OCI-LY7 (cell line): ENCODE measurements around the gene WT1. TPM values are rescaled to one million over a fixed set of nuclear protein-coding genes. Genes with fewer than 3 reads are reported as not detected.

Source experiments
- BruUV-seq: library from RNA; stranded (reverse); fragments of 400-500 nt; replicated peaks from 2 replicates; lab custom pipeline; 2021; lab: Mats Ljungman, UMichigan
- CTCF ChIA-PET: fragments of 300-600 bp; sonication (Branson Sonifier 250); formaldehyde crosslinking; loops from one replicate; lab custom pipeline; 2022; ENCODE audit warnings: antibody characterized with exemption; ENCODE audit not compliant: unreplicated experiment; lab: Charles Lee
- POLR2A ChIA-PET: fragments of 300-600 bp; sonication (Branson Sonifier 250); formaldehyde crosslinking; loops from one replicate; lab custom pipeline; 2022; ENCODE audit warnings: antibody characterized with exemption; lab: Charles Lee
- DNase-seq: peaks from one replicate; pipeline ENCODE4 v3.0.0-alpha.2; 2015; ENCODE audit warnings: low spot score
- H2AFZ ChIP-seq: fragments of 200-600 bp; sonication (generic), shearing (Covaris generic); 2 replicates; pipeline ENCODE4 v1.6.1; 2014; ENCODE audit warnings: mild to moderate bottlenecking, antibody characterized with exemption, low read length, moderate library complexity
- H3K27ac ChIP-seq: fragments of 200-600 bp; sonication (generic); 2 replicates; pipeline ENCODE4 v1.5.1; 2014; ENCODE audit warnings: mixed run types, low read depth, mild to moderate bottlenecking, moderate library complexity, low read length, inconsistent platforms; ENCODE audit not compliant: poor library complexity, severe bottlenecking
- H3K36me3 ChIP-seq: fragments of 200-600 bp; sonication (generic); 2 replicates; pipeline ENCODE4 v1.6.1; 2014; ENCODE audit warnings: mild to moderate bottlenecking, antibody characterized with exemption, low read length, moderate library complexity, mixed read lengths; ENCODE audit not compliant: insufficient read depth
- H3K4me1 ChIP-seq: fragments of 200-600 bp; sonication (generic); 2 replicates; pipeline ENCODE4 v1.5.1; 2014; ENCODE audit warnings: mild to moderate bottlenecking, low read length; ENCODE audit not compliant: insufficient read depth, poor library complexity, severe bottlenecking
- H3K4me2 ChIP-seq: fragments of 200-600 bp; sonication (generic); 2 replicates; pipeline ENCODE4 v1.6.1; 2014; ENCODE audit warnings: mild to moderate bottlenecking, low read length
- H3K4me3 ChIP-seq: fragments of 200-600 bp; sonication (generic); 2 replicates; pipeline ENCODE4 v1.5.1; 2014; ENCODE audit warnings: mild to moderate bottlenecking, low read depth, low read length; ENCODE audit not compliant: poor library complexity, severe bottlenecking
- H3K79me2 ChIP-seq: fragments of 200-600 bp; sonication (generic); 2 replicates; pipeline ENCODE4 v1.6.1; 2016; ENCODE audit warnings: low read depth, mild to moderate bottlenecking, low read length, moderate library complexity, mixed read lengths; ENCODE audit not compliant: insufficient read depth
- H3K9me2 ChIP-seq: fragments of 200-600 bp; sonication (generic); 2 replicates; pipeline ENCODE4 v1.6.1; 2016; ENCODE audit warnings: mild to moderate bottlenecking, low read length, mixed read lengths; ENCODE audit not compliant: insufficient read depth
- H3K9me3 ChIP-seq: fragments of 200-600 bp; sonication (generic); 2 replicates; pipeline ENCODE4 v1.6.1; 2014; ENCODE audit warnings: mild to moderate bottlenecking, mixed run types, low read length, mixed read lengths
- H4K20me1 ChIP-seq: fragments of 200-600 bp; sonication (generic); 2 replicates; pipeline ENCODE4 v1.6.1; 2014; ENCODE audit warnings: mild to moderate bottlenecking, antibody characterized with exemption, low read length, moderate library complexity, mixed read lengths; ENCODE audit not compliant: insufficient read depth
- CTCF ChIP-seq: fragments of 200-600 bp; sonication (generic); conservative IDR thresholded peaks from 2 replicates; pipeline ENCODE4 v1.5.1; 2014; ENCODE audit warnings: mild to moderate bottlenecking, antibody characterized with exemption, low read length, moderate library complexity, mixed read lengths
- EZH2phosphoT487 ChIP-seq: fragments of 200-600 bp; sonication (generic); IDR thresholded peaks from 2 replicates; pipeline ENCODE4 v1.6.1; 2018; ENCODE audit warnings: low read depth, borderline replicate concordance, mild to moderate bottlenecking, mixed run types, antibody characterized with exemption, low read length, moderate library complexity, mixed read lengths
- intact Hi-C: fragments of 100-400 bp; cut with micrococcal nuclease; formaldehyde crosslinking; loops from one replicate; pipeline ENCODE4 v1.10.0; 2022; ENCODE audit not compliant: unreplicated experiment
- total RNA-seq, 2 experiments: library from RNA; depleted of rRNA in 1 of 2; stranded (reverse); fragments of >200 nt in 1 of 2; shearing (Covaris generic) in 1 of 2; gene quantifications; 2 replicates each; pipeline ENCODE4 v1.2.3, GENCODE V29; 2014 to 2022

Gene WT1
- total RNA-seq, 2 experiments from 2014 or later, result not detected

GRCh38 chr11:32437495-32438345, 2.4 kb upstream of the WT1 start:
- H3K4me3 ChIP-seq, result no peak overlapping the region
- no peaks in the 10 kb centered on the region for H3K9me3 ChIP-seq
- no peak for DNase-seq
- no peaks in the 10 kb centered on the region for H3K36me3 ChIP-seq
- H3K4me1 ChIP-seq, result no peaks in the 10 kb centered on the region
- no peak overlapping the region for H2AFZ ChIP-seq
- ChIA-PET CTCF (no interaction called here), POLR2A (no interaction called here)
- no peaks in the 10 kb centered on the region for H3K9me2 ChIP-seq
- H3K27ac ChIP-seq, result no peak overlapping the region
- H3K79me2 ChIP-seq, result no peaks in the 10 kb centered on the region
- H4K20me1 ChIP-seq, result no peaks in the 10 kb centered on the region
- BruUV-seq, result no TSS peak
- intact Hi-C loops, result no loop called here
- TF ChIP-seq EZH2phosphoT487, result no peak
- no peak overlapping the region for H3K4me2 ChIP-seq

GRCh38 chr11:32436751-32437494, 1.6 kb upstream of the WT1 start:
- H3K4me1 ChIP-seq, result no peaks in the 10 kb centered on the region
- no peak overlapping the region for H3K4me2 ChIP-seq
- H3K9me3 ChIP-seq, result no peaks in the 10 kb centered on the region
- POLR2A ChIA-PET, result no interaction called here
- H4K20me1 ChIP-seq, result no peaks in the 10 kb centered on the region
- TF ChIP-seq CTCF (no peak), EZH2phosphoT487 (no peak)
- no peak overlapping the region for H3K4me3 ChIP-seq
- CTCF ChIA-PET, result no interaction called here
- H3K27ac ChIP-seq, result no peak overlapping the region
- H3K36me3 ChIP-seq, result no peaks in the 10 kb centered on the region
- H2AFZ ChIP-seq, result no peak overlapping the region
- no peak for DNase-seq
- no TSS peak for BruUV-seq
- H3K79me2 ChIP-seq, result no peaks in the 10 kb centered on the region
- H3K9me2 ChIP-seq, result no peaks in the 10 kb centered on the region
- intact Hi-C loops, result no loop called here

- POLR2A ChIA-PET, result no interaction called here
- TF ChIP-seq CTCF, result no peak
- no peak for TF ChIP-seq EZH2phosphoT487
- H3K4me3 ChIP-seq, result no peak overlapping the region
- no peak for DNase-seq
- H3K4me1 ChIP-seq, result no peaks in the 10 kb centered on the region
- intact Hi-C loops, result no loop called here
- H3K9me3 ChIP-seq, result no peaks in the 10 kb centered on the region
- CTCF ChIA-PET, result no interaction called here
- H3K27ac ChIP-seq, result no peak overlapping the region
- no TSS peak for BruUV-seq
- H3K9me2 ChIP-seq, result no peaks in the 10 kb centered on the region
- no peak overlapping the region for H2AFZ ChIP-seq
- no peaks in the 10 kb centered on the region for H4K20me1 ChIP-seq
- H3K79me2 ChIP-seq, result no peaks in the 10 kb centered on the region
- no peaks in the 10 kb centered on the region for H3K36me3 ChIP-seq
- no peak overlapping the region for H3K4me2 ChIP-seq
Observed at GRCh38 chr11:32435942-32436750, 807 bp upstream of the WT1 start.
